SK-N-SH treated with all-trans-retinoic acid at 6 μM for 48 hours (cell line): ENCODE data around the gene NPBWR2.

Experiments used
- ARNTL ChIP-seq: fragments of 450-650 bp; formaldehyde crosslinking; IDR thresholded peaks from 2 replicates; pipeline ENCODE4 v1.5.0; 2020; ENCODE audit warnings: low read depth, mild to moderate bottlenecking, moderate library complexity, borderline replicate concordance
- CREB5 ChIP-seq: fragments of 250-450 bp; sonication (Bioruptor Pico); IDR thresholded peaks from 2 replicates; pipeline ENCODE4 v1.5.1; 2020; ENCODE audit warnings: low read depth, mild to moderate bottlenecking, moderate library complexity
- CSDC2 ChIP-seq: fragments of 250-450 bp; sonication (Bioruptor Pico); IDR thresholded peaks from 2 replicates; pipeline ENCODE4 v1.5.0; 2020; ENCODE audit warnings: mild to moderate bottlenecking, moderate library complexity
- PATZ1 ChIP-seq: fragments of 250-450 bp; sonication (Bioruptor Pico); IDR thresholded peaks from 2 replicates; pipeline ENCODE4 v1.8.0; 2020; ENCODE audit warnings: mild to moderate bottlenecking, moderate library complexity, borderline replicate concordance
- SNAI2 ChIP-seq: fragments of 250-450 bp; sonication (Bioruptor Pico); IDR thresholded peaks from 2 replicates; pipeline ENCODE4 v1.5.0; 2020; ENCODE audit warnings: mild to moderate bottlenecking, moderate library complexity
- ZFP3 ChIP-seq: fragments of 250-450 bp; sonication (Bioruptor Pico); IDR thresholded peaks from 2 replicates; pipeline ENCODE4 v1.5.0; 2020; ENCODE audit warnings: mild to moderate bottlenecking, moderate library complexity
- ZNF565 ChIP-seq: fragments of 450-650 bp; formaldehyde crosslinking; conservative IDR thresholded peaks from 2 replicates; pipeline ENCODE4 v1.5.0; 2020; ENCODE audit warnings: low read depth, mild to moderate bottlenecking, moderate library complexity

GRCh38 chr20:64149809-64150560 is 42.6 kb upstream of the NPBWR2 start:
- TF ChIP-seq ZNF565 (CRISPR knock-in tag) (no peak), CSDC2 (no peak), PATZ1 (CRISPR knock-in tag) (no peak), ZFP3 (CRISPR knock-in tag) (no peak), SNAI2 (CRISPR knock-in tag) (no peak), CREB5 (CRISPR knock-in tag) (no peak), ARNTL (no peak)
